Astrocyte (in vitro differentiated cells and primary cell): ENCODE results near the gene PIH1D1. TPM values are rescaled to one million over a fixed set of nuclear protein-coding genes. Genes with fewer than 3 reads are reported as not detected.

Experiments used
- DNase-seq: peaks from one replicate; pipeline ENCODE4 v3.0.0-alpha.2; 2010; ENCODE audit warnings: low read depth
- FAIRE-seq: peaks from 2 replicates; lab custom pipeline; 2011; peaks lifted over from hg19 to GRCh38; lab: Jason Lieb, UNC
- H2AFZ ChIP-seq: 2 replicates; pipeline ENCODE4 v1.6.0; 2012; ENCODE audit warnings: low read depth, low read length, inconsistent platforms
- H3K27ac ChIP-seq: 2 replicates; pipeline ENCODE4 v1.5.1; 2011; ENCODE audit warnings: low read depth, low read length, inconsistent platforms
- H3K27me3 ChIP-seq: 2 replicates; pipeline ENCODE4 v1.6.0; 2011; ENCODE audit warnings: low read length, inconsistent platforms; ENCODE audit not compliant: insufficient read depth
- H3K36me3 ChIP-seq: 2 replicates; pipeline ENCODE4 v1.5.1; 2011; ENCODE audit warnings: low read length, inconsistent platforms; ENCODE audit not compliant: insufficient read depth
- H3K4me1 ChIP-seq: 2 replicates; pipeline ENCODE4 v1.5.1; 2011; ENCODE audit warnings: low read length, inconsistent platforms; ENCODE audit not compliant: insufficient read depth
- H3K4me2 ChIP-seq: 2 replicates; pipeline ENCODE4 v1.6.0; 2012; ENCODE audit warnings: low read length, inconsistent platforms
- H3K4me3 ChIP-seq: 2 replicates; pipeline ENCODE4 v1.5.1; 2011; ENCODE audit warnings: low read depth, mild to moderate bottlenecking, low read length, inconsistent platforms; ENCODE audit not compliant: insufficient read depth
- H3K79me2 ChIP-seq: 2 replicates; pipeline ENCODE4 v1.6.0; 2012; ENCODE audit warnings: mild to moderate bottlenecking, low read length, inconsistent platforms; ENCODE audit not compliant: insufficient read depth
- H3K9ac ChIP-seq: 2 replicates; pipeline ENCODE4 v1.6.0; 2012; ENCODE audit warnings: mild to moderate bottlenecking, low read length, inconsistent platforms
- H3K9me3 ChIP-seq: 2 replicates; pipeline ENCODE4 v1.5.1; 2012; ENCODE audit warnings: low read depth, mild to moderate bottlenecking, low read length, inconsistent platforms; ENCODE audit not compliant: insufficient read depth
- H4K20me1 ChIP-seq: 2 replicates; pipeline ENCODE4 v1.6.0; 2012; ENCODE audit warnings: low read length, inconsistent platforms; ENCODE audit not compliant: insufficient read depth
- H3K27ac Mint-ChIP-seq: one replicate; pipeline ENCODE4 v1.8.0; 2021; ENCODE audit warnings: mild to moderate bottlenecking, mixed read lengths; ENCODE audit not compliant: unreplicated experiment
- H3K27me3 Mint-ChIP-seq: one replicate; pipeline ENCODE4 v1.8.0; 2021; ENCODE audit warnings: low read depth, mixed read lengths; ENCODE audit not compliant: unreplicated experiment
- H3K36me3 Mint-ChIP-seq: one replicate; pipeline ENCODE4 v1.8.0; 2021; ENCODE audit warnings: low read depth, mixed read lengths; ENCODE audit not compliant: unreplicated experiment
- H3K4me1 Mint-ChIP-seq: one replicate; pipeline ENCODE4 v1.8.0; 2021; ENCODE audit warnings: low read depth, mixed read lengths; ENCODE audit not compliant: unreplicated experiment
- H3K4me3 Mint-ChIP-seq: one replicate; pipeline ENCODE4 v1.8.0; 2021; ENCODE audit warnings: mild to moderate bottlenecking, moderate library complexity, mixed read lengths; ENCODE audit not compliant: unreplicated experiment
- H3K9me3 Mint-ChIP-seq: one replicate; pipeline ENCODE4 v1.8.0; 2021; ENCODE audit warnings: mild to moderate bottlenecking, mixed read lengths; ENCODE audit not compliant: unreplicated experiment
- EZH2 ChIP-seq: IDR thresholded peaks from 2 replicates; pipeline ENCODE4 v1.6.1; 2012; ENCODE audit warnings: mild to moderate bottlenecking, low read length, inconsistent platforms; ENCODE audit not compliant: insufficient read depth
- total RNA-seq: library from RNA; stranded (reverse); gene quantifications from 2 replicates; pipeline ENCODE4 v1.2.1, GENCODE V29; 2021
- TF ChIP-seq, protein P1 (sequence below): IDR thresholded peaks from 2 replicates; pipeline ENCODE4 v1.5.1; 2011; ENCODE audit warnings: low read depth, mild to moderate bottlenecking, inconsistent platforms, low read length, moderate library complexity; ENCODE audit not compliant: insufficient read depth

The PIH1D1 gene
- total RNA-seq, 1 donor from 2014 or later, result 61.3 TPM

DNA sequence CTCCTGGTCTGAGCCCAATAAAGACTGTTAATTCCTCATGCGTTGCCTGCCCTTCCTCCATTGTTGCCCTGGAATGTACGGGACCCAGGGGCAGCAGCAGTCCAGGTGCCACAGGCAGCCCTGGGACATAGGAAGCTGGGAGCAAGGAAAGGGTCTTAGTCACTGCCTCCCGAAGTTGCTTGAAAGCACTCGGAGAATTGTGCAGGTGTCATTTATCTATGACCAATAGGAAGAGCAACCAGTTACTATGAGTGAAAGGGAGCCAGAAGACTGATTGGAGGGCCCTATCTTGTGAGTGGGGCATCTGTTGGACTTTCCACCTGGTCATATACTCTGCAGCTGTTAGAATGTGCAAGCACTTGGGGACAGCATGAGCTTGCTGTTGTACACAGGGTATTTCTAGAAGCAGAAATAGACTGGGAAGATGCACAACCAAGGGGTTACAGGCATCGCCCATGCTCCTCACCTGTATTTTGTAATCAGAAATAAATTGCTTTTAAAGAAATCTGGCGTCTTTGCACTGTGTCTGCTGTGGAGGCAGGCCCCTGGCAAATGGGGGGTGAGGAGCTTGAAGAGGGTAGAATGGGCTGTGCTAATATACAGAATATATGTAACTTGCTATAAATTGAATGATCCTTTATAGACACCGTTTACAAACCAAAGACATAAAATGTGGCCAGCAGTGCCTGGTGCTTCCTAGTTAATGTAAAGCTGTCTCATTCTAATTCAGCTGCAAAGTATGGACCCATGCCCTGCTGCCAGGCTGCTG is 40.4 kb upstream of the PIH1D1 start:
- Histone ChIP-seq H3K9ac (no peak overlapping the region), H3K79me2 (peaks cover 47% of the 10 kb centered on the region), H3K4me1 (peaks cover 14% of the 10 kb centered on the region), H3K4me3 (no peak overlapping the region), H4K20me1 (peaks cover 57% of the 10 kb centered on the region), H3K9me3 (no peaks in the 10 kb centered on the region), H3K27me3 (no peaks in the 10 kb centered on the region), H3K27ac (no peak overlapping the region), H3K36me3 (peaks cover 36% of the 10 kb centered on the region), H3K4me2 (no peak overlapping the region), H2AFZ (no peak overlapping the region)
- no peaks in the 10 kb centered on the region for H3K9me3 Mint-ChIP-seq
- FAIRE-seq, result no peak
- peaks cover 37% of the 10 kb centered on the region for H3K36me3 Mint-ChIP-seq
- no peak for DNase-seq
- TF ChIP-seq EZH2, result no peak
- TF ChIP-seq, protein P1, sequence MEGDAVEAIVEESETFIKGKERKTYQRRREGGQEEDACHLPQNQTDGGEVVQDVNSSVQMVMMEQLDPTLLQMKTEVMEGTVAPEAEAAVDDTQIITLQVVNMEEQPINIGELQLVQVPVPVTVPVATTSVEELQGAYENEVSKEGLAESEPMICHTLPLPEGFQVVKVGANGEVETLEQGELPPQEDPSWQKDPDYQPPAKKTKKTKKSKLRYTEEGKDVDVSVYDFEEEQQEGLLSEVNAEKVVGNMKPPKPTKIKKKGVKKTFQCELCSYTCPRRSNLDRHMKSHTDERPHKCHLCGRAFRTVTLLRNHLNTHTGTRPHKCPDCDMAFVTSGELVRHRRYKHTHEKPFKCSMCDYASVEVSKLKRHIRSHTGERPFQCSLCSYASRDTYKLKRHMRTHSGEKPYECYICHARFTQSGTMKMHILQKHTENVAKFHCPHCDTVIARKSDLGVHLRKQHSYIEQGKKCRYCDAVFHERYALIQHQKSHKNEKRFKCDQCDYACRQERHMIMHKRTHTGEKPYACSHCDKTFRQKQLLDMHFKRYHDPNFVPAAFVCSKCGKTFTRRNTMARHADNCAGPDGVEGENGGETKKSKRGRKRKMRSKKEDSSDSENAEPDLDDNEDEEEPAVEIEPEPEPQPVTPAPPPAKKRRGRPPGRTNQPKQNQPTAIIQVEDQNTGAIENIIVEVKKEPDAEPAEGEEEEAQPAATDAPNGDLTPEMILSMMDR, result no peak
- peak overlapping the region; percentile 41 for H3K27ac Mint-ChIP-seq
- peak overlapping the region; percentile 67 for H3K4me3 Mint-ChIP-seq
- no peaks in the 10 kb centered on the region for H3K27me3 Mint-ChIP-seq
- peaks cover 25% of the 10 kb centered on the region for H3K4me1 Mint-ChIP-seq

GRCh38 chr19:49491030-49491803 is 39.6 kb upstream of the PIH1D1 start:
- Mint-ChIP-seq H3K36me3 (peaks cover 37% of the 10 kb centered on the region), H3K9me3 (no peaks in the 10 kb centered on the region), H3K4me1 (peaks cover 25% of the 10 kb centered on the region), H3K27me3 (no peaks in the 10 kb centered on the region), H3K4me3 (peak overlapping the region; percentile 72), H3K27ac (peak overlapping the region; percentile 92)
- no peak overlapping the region for H3K27ac ChIP-seq
- no peaks in the 10 kb centered on the region for H3K27me3 ChIP-seq
- FAIRE-seq (no peak), DNase-seq (no peak)
- H3K4me1 ChIP-seq, result peaks cover 14% of the 10 kb centered on the region
- H4K20me1 ChIP-seq, result peaks cover 55% of the 10 kb centered on the region
- no peak for TF ChIP-seq EZH2
- TF ChIP-seq, protein P1, result no peak
- no peak overlapping the region for H3K4me3 ChIP-seq
- H3K9me3 ChIP-seq, result no peaks in the 10 kb centered on the region
- peaks cover 36% of the 10 kb centered on the region for H3K36me3 ChIP-seq
- H3K4me2 ChIP-seq, result peak overlapping the region; percentile 91
- H2AFZ ChIP-seq, result no peak overlapping the region
- peak overlapping the region; percentile 97 for H3K9ac ChIP-seq
- H3K79me2 ChIP-seq, result peaks cover 39% of the 10 kb centered on the region
